Measurements from ENCODE around the gene NLGN1.

GRCh38 chr3:173891272-173892100 is 493.9 kb downstream of the NLGN1 start:
- TF ChIP-seq POLR2A (IDR thresholded peaks at IDR 0.05) (no peak), CTCF (IDR thresholded peaks at IDR 0.05) (no peak), POLR2AphosphoS5 (IDR thresholded peaks at IDR 0.05) (no peak), EP300 (IDR thresholded peaks at IDR 0.05) (no peak)

Measured in suprapubic skin (tissue), 4 donors.